HepG2 (cell line): ENCODE measurements around the gene RTRAF. TPM values are rescaled to one million over a fixed set of nuclear protein-coding genes. Genes with fewer than 3 reads are reported as not detected.

Experiments
- ATAC-seq: fragments of 200-7000 bp; cut with Tn5 transposase; 3 replicates; pipeline ENCODE4 v1.9.1; 2020; ENCODE audit warnings: mild to moderate bottlenecking, moderate library complexity
- BruUV-seq: library from RNA; stranded (reverse); fragments of 400-500 nt; replicated peaks from 2 replicates; lab custom pipeline; 2021; lab: Mats Ljungman, UMichigan
- CTCF ChIA-PET: fragments of 300-600 bp; formaldehyde crosslinking; extraction: SDS; loops from one replicate; lab custom pipeline; 2021; ENCODE audit warnings: low total read pairs, inconsistent platforms, low intra/inter-chr PET ratio; lab: Yijun Ruan, JAX
- POLR2A ChIA-PET: fragments of 350-600 bp; sonication (Branson Sonifier 250); formaldehyde crosslinking; loops from one replicate; lab custom pipeline; 2020; ENCODE audit warnings: antibody characterized with exemption, inconsistent platforms; lab: Yijun Ruan, JAX
- DNase-seq: peaks from one replicate; pipeline ENCODE4 v3.0.0-alpha.2; 2015; ENCODE audit warnings: low spot score
- FAIRE-seq: peaks from 3 replicates; lab custom pipeline; 2011; peaks lifted over from hg19 to GRCh38; lab: Jason Lieb, UNC
- H2AFZ ChIP-seq: one replicate; pipeline ENCODE4 v1.6.1; 2011; ENCODE audit warnings: low read length, inconsistent platforms
- H3K27ac ChIP-seq: fragments of 300-600 bp; 3 replicates; pipeline ENCODE4 v1.8.0; 2011; ENCODE audit warnings: mixed run types, mild to moderate bottlenecking, mixed read lengths, low read length, inconsistent platforms; ENCODE audit not compliant: insufficient read depth; ENCODE audit errors: extremely low read length
- H3K27me3 ChIP-seq, 2 experiments: fragments of 200-600 bp in 1 of 2; 2 replicates in 1 of 2; 3 replicates in 1 of 2; pipeline versions ENCODE4 v1.6.0 to v1.8.0; 2011; ENCODE audit warnings: low read length in 2 of 2, mild to moderate bottlenecking in 2 of 2, moderate library complexity in 2 of 2, inconsistent platforms in 1 of 2; ENCODE audit not compliant: insufficient read depth in 2 of 2, control insufficient read depth in 1 of 2
- H3K36me3 ChIP-seq, 2 experiments: fragments of 200-600 bp in 1 of 2; replicated peaks in 1 of 2; 2 replicates in 1 of 2; 3 replicates in 1 of 2; pipeline versions ENCODE4 v1.5.1 to v1.8.0; 2011; ENCODE audit warnings: low read length in 2 of 2, inconsistent platforms in 1 of 2; ENCODE audit not compliant: insufficient read depth in 2 of 2, control insufficient read depth in 1 of 2
- H3K4me1 ChIP-seq: 2 replicates; pipeline ENCODE4 v1.5.1; 2012; ENCODE audit warnings: low read length, inconsistent platforms; ENCODE audit not compliant: insufficient read depth
- H3K4me2 ChIP-seq: 2 replicates; pipeline ENCODE4 v1.6.0; 2011; ENCODE audit warnings: low read depth, low read length, inconsistent platforms
- H3K4me3 ChIP-seq, 3 experiments: fragments of 200-600 bp in 1 of 3; sonication (generic), shearing (Covaris generic) in 1 of 3; replicated peaks in 1 of 3; 2 replicates each; pipeline ENCODE4 v1.5.1; 2011 to 2016; ENCODE audit warnings: low read length in 3 of 3, inconsistent platforms in 2 of 3, low read depth in 2 of 3, mild to moderate bottlenecking in 2 of 3, control low read depth in 1 of 3, mixed read lengths in 1 of 3; ENCODE audit not compliant: insufficient read depth in 1 of 3
- H3K79me2 ChIP-seq: one replicate; pipeline ENCODE4 v1.6.1; 2011; ENCODE audit warnings: low read length, inconsistent platforms; ENCODE audit not compliant: insufficient read depth
- H3K9ac ChIP-seq: 2 replicates; pipeline ENCODE4 v1.6.0; 2011; ENCODE audit warnings: mild to moderate bottlenecking, low read depth, low read length, inconsistent platforms; ENCODE audit not compliant: insufficient read depth
- H3K9me3 ChIP-seq: 2 replicates; pipeline ENCODE4 v1.5.1; 2012; ENCODE audit warnings: mild to moderate bottlenecking, low read length
- H4K20me1 ChIP-seq: 2 replicates; pipeline ENCODE4 v1.6.0; 2011; ENCODE audit warnings: inconsistent platforms, mild to moderate bottlenecking, low read length, moderate library complexity; ENCODE audit not compliant: insufficient read depth
- FOSL2 ChIP-seq: sonication (generic); formaldehyde crosslinking; IDR thresholded peaks from 2 replicates; pipeline ENCODE4 v1.4.0; 2020; ENCODE audit warnings: missing genetic modification reagents
- NFE2L1 ChIP-seq: sonication (generic); formaldehyde crosslinking; IDR thresholded peaks from 2 replicates; pipeline ENCODE4 v1.4.0; 2020; ENCODE audit warnings: missing genetic modification reagents, mild to moderate bottlenecking, borderline replicate concordance
- NFYB ChIP-seq: sonication (generic); formaldehyde crosslinking; IDR thresholded peaks from 2 replicates; pipeline ENCODE4 v1.4.0; 2020; ENCODE audit warnings: missing genetic modification reagents
- PAX8 ChIP-seq: sonication (generic); formaldehyde crosslinking; IDR thresholded peaks from 2 replicates; pipeline ENCODE4 v1.8.0; 2022; ENCODE audit warnings: mild to moderate bottlenecking, missing genetic modification reagents, borderline replicate concordance
- PHF5A ChIP-seq: IDR thresholded peaks from one replicate; pipeline ENCODE4 v1.6.1; 2018; ENCODE audit warnings: low read depth, missing genetic modification reagents; ENCODE audit not compliant: unreplicated experiment
- RARG ChIP-seq: sonication (generic); formaldehyde crosslinking; IDR thresholded peaks from 2 replicates; pipeline ENCODE4 v1.4.0; 2020; ENCODE audit warnings: low read depth, mild to moderate bottlenecking, missing genetic modification reagents
- SATB2 ChIP-seq: sonication (generic); formaldehyde crosslinking; IDR thresholded peaks from 2 replicates; pipeline ENCODE4 v1.5.0; 2020; ENCODE audit warnings: missing genetic modification reagents
- ZBTB42 ChIP-seq: sonication (generic); formaldehyde crosslinking; IDR thresholded peaks from 2 replicates; pipeline ENCODE4 v1.5.0; 2020; ENCODE audit warnings: mild to moderate bottlenecking, missing genetic modification reagents
- ZNF225 ChIP-seq: sonication (generic); formaldehyde crosslinking; IDR thresholded peaks from 2 replicates; pipeline ENCODE4 v1.4.0; 2020; ENCODE audit warnings: mild to moderate bottlenecking, missing genetic modification reagents
- ZNF530 ChIP-seq: sonication (generic); formaldehyde crosslinking; IDR thresholded peaks from 2 replicates; pipeline ENCODE4 v1.5.0; 2020; ENCODE audit warnings: low read depth, mild to moderate bottlenecking, missing genetic modification reagents
- ZNF839 ChIP-seq: sonication (generic); formaldehyde crosslinking; IDR thresholded peaks from 2 replicates; pipeline ENCODE4 v1.4.0; 2020; ENCODE audit warnings: missing genetic modification reagents, mild to moderate bottlenecking, borderline replicate concordance
- WGBS: methylation state at CpG from one replicate; pipeline ENCODE4 v1.1.6; 2017; ENCODE audit warnings: low lambda C conversion rate; 5-methylcytosine and 5-hydroxymethylcytosine counted together
- in situ Hi-C: cut with HindIII; loops from 2 replicates; pipeline ENCODE4 v1.10.0; 2017; ENCODE audit warnings: low pct_unique_long_range_greater_than_20kb; ENCODE audit not compliant: extremely low pct_ligation_motif_present
- intact Hi-C: fragments of 100-400 bp; cut with micrococcal nuclease; formaldehyde crosslinking; loops from one replicate; pipeline ENCODE4 v1.10.0; 2022; ENCODE audit not compliant: unreplicated experiment
- polyA plus RNA-seq, 8 experiments: library from polyadenylated mRNA; depleted of rRNA in 3 of 8; stranded (reverse) in 7 of 8; unstranded in 1 of 8; fragments of >200 nt; fragmentation: Illumina TruSeq in 4 of 8; extraction: Trizol in 4 of 8; gene quantifications; 2 replicates each; pipeline versions ENCODE4 v1.2.1 to v1.2.3, GENCODE V29; 2011 to 2016; ENCODE audit warnings: low read depth in 4 of 8, missing spikeins in 1 of 8, mixed read lengths in 1 of 8; ENCODE audit not compliant: insufficient read depth in 1 of 8
- total RNA-seq, 5 experiments: library from RNA; depleted of rRNA; stranded (reverse); fragments of >200 nt; fragmentation: Illumina TruSeq; extraction: Trizol; gene quantifications; 2 replicates each; pipeline ENCODE4 v1.2.3, GENCODE V29; 2016; ENCODE audit warnings: low read depth in 1 of 5
- TF ChIP-seq, protein P1 (sequence below): sonication (generic); formaldehyde crosslinking; IDR thresholded peaks from 2 replicates; pipeline ENCODE4 v1.8.1; 2023; ENCODE audit warnings: missing genetic modification reagents, inconsistent platforms, borderline replicate concordance
- TF ChIP-seq, protein P2 (sequence below): sonication (generic); formaldehyde crosslinking; IDR thresholded peaks from 2 replicates; pipeline ENCODE4 v1.8.0; 2022; ENCODE audit warnings: mild to moderate bottlenecking, missing genetic modification reagents; ENCODE audit not compliant: insufficient replicate concordance

The RTRAF gene
- total and polyA plus RNA-seq, 2 of the 13 experiments (the other 11 are each of a cell fraction or from before 2014, with no cell fraction given), result 137 to 258 TPM

DNA sequence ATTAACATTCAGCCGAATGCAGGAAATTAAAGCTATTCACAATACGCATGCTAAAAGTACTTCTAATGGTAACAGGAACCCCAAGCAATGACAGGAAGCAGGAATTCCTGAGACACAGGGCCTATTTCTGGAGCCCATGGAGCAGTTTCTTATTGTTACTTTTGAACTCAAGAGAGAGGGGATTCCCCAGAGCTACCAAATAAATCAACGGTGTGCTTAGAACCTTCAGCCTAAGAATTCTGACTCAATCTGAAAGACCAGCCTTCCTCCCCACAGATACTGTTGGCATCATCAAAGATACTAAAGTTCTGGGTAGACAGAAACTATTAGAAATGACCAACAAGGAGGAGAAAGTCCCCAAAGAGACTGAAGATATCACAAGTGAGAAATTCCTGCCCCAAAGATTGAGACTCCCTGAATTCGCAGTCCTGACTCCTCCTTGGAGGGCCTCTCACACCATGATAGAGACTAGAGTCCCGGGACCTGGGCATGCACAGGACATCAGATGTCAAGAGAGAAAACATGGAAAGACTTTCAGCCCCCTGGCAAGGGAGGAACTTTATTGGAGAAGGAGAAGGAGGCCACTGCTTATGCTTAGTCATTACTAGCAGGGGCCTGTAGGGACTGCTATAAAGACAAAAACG, 32.7 kb downstream of the RTRAF start (continued):
- TF ChIP-seq, protein P1, sequence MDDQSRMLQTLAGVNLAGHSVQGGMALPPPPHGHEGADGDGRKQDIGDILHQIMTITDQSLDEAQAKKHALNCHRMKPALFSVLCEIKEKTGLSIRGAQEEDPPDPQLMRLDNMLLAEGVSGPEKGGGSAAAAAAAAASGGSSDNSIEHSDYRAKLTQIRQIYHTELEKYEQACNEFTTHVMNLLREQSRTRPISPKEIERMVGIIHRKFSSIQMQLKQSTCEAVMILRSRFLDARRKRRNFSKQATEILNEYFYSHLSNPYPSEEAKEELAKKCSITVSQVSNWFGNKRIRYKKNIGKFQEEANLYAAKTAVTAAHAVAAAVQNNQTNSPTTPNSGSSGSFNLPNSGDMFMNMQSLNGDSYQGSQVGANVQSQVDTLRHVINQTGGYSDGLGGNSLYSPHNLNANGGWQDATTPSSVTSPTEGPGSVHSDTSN (CRISPR knock-in tag), result no peak
- TF ChIP-seq, protein P2, sequence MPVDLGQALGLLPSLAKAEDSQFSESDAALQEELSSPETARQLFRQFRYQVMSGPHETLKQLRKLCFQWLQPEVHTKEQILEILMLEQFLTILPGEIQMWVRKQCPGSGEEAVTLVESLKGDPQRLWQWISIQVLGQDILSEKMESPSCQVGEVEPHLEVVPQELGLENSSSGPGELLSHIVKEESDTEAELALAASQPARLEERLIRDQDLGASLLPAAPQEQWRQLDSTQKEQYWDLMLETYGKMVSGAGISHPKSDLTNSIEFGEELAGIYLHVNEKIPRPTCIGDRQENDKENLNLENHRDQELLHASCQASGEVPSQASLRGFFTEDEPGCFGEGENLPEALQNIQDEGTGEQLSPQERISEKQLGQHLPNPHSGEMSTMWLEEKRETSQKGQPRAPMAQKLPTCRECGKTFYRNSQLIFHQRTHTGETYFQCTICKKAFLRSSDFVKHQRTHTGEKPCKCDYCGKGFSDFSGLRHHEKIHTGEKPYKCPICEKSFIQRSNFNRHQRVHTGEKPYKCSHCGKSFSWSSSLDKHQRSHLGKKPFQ (CRISPR knock-in tag), result no peak
- no peak for TF ChIP-seq ZBTB42 (CRISPR knock-in tag)
- TF ChIP-seq ZNF530 (CRISPR knock-in tag), result no peak
- TF ChIP-seq NFYB, result no peak
- no peak for TF ChIP-seq PAX8 (CRISPR knock-in tag)

DNA sequence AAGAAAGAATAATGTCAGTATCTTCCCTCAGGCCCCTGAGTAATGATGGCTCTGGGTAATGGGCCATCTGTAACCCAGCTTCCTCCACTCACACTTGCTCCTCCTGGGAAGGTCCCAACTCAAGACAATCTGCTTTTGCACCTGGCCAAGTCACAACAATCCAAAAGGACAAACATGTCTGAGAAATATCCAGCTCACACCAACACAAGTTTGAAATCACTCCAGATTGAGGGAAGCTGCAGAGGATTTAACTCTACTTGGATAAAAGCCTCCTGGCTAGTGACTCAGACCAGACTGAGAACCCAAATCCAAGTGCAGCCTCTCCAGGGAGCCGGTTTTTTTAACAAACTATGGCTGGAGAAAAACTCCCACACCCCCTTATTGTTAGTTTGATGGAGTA, 34.2 kb downstream of the RTRAF start:
- ChIA-PET POLR2A (no interaction called here), CTCF (no interaction called here)
- Histone ChIP-seq H3K36me3 (no peaks in the 10 kb centered on the region), H3K4me3 (no peak overlapping the region), H3K9me3 (no peaks in the 10 kb centered on the region), H3K4me1 (no peaks in the 10 kb centered on the region), H3K4me2 (no peak overlapping the region), H4K20me1 (no peaks in the 10 kb centered on the region), H3K27ac (no peak overlapping the region), H3K79me2 (no peaks in the 10 kb centered on the region), H3K27me3 (no peaks in the 10 kb centered on the region; a peak in 1 of 5 replicates), H3K9ac (no peak overlapping the region), H2AFZ (no peak overlapping the region)
- DNase-seq (no peak), ATAC-seq (no peak), FAIRE-seq (no peak)
- 0% methylated on average over 1 of the region's 1 CpG for WGBS
- intact Hi-C loops, result no loop called here
- TF ChIP-seq RARG (CRISPR knock-in tag), result no peak
- TF ChIP-seq NFE2L1, result no peak
- no peak for TF ChIP-seq ZNF839
- no peak for TF ChIP-seq SATB2 (CRISPR knock-in tag)
- TF ChIP-seq ZNF225 (CRISPR knock-in tag), result no peak
- no peak for TF ChIP-seq PHF5A (CRISPR knock-in tag)
- no peak for TF ChIP-seq FOSL2
- in situ Hi-C loops, result no loop called here
- BruUV-seq, result no TSS peak
